ENCODE results near the gene CMIP.

- TF ChIP-seq EZH2 (IDR thresholded peaks at IDR 0.05) (no peak), CTCF (IDR thresholded peaks at IDR 0.05) (no peak), EZH2phosphoT487 (IDR thresholded peaks at IDR 0.05) (no peak)
These were observed 9.4 kb downstream of the CMIP start for GRCh38 chr16:81454044-81454443.

Measured in neural progenitor cell (in vitro differentiated cells).